OCI-LY1 (cell line): ENCODE data around the gene FYN.
"Not testable (repeated sequence)": the region's sequence is repeated elsewhere in the genome, so short reads cannot be mapped to it uniquely, and the experiment has no call there.

Experiments
- EZH2 ChIP-seq: fragments of 200-600 bp; sonication (generic), shearing (Covaris generic); IDR thresholded peaks from 2 replicates; pipeline ENCODE4 v1.8.0; 2017; ENCODE audit warnings: borderline replicate concordance, mixed run types, mild to moderate bottlenecking, antibody characterized with exemption, low read length, moderate library complexity, mixed read lengths
- TF ChIP-seq, protein P1 (sequence below): fragments of 200-600 bp; sonication (generic), shearing (Covaris generic); IDR thresholded peaks from 2 replicates; pipeline ENCODE4 v1.5.1; 2017; ENCODE audit warnings: mild to moderate bottlenecking, antibody characterized with exemption, low read length, moderate library complexity, mixed read lengths

DNA sequence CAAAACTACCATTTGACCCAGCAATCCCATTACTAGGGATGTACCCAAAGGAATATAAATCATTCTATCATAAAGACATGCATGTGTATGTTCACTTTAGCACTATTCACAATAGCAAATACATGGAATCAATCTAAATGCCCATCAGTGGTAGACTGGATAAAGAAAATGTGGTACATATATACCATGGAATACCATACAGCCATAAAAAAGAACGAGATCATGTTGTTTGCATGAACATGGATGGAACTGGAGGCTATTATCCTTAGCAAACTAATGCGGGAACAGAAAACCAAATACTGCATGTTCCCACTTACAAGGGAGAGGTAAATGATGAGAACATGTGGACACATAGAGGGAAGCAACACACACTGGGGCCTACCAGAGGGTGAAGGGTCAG lies 13.5 kb upstream of the FYN start:
- TF ChIP-seq, protein P1, sequence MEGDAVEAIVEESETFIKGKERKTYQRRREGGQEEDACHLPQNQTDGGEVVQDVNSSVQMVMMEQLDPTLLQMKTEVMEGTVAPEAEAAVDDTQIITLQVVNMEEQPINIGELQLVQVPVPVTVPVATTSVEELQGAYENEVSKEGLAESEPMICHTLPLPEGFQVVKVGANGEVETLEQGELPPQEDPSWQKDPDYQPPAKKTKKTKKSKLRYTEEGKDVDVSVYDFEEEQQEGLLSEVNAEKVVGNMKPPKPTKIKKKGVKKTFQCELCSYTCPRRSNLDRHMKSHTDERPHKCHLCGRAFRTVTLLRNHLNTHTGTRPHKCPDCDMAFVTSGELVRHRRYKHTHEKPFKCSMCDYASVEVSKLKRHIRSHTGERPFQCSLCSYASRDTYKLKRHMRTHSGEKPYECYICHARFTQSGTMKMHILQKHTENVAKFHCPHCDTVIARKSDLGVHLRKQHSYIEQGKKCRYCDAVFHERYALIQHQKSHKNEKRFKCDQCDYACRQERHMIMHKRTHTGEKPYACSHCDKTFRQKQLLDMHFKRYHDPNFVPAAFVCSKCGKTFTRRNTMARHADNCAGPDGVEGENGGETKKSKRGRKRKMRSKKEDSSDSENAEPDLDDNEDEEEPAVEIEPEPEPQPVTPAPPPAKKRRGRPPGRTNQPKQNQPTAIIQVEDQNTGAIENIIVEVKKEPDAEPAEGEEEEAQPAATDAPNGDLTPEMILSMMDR, result not testable (repeated sequence)
- TF ChIP-seq EZH2, result not testable (repeated sequence)
